ENCODE measurements around the gene CLCN5.

The CLCN5 gene

GRCh38 chrX:49922291-49923241 lies at the start of gene CLCN5:
TSS of gene CLCN5 (plus strand) at chrX:49922596. CDS start at chrX:49925299, 2,703 bp downstream.
- peak; percentile 84 for DNase-seq (ENCODE audit: low read depth)

GRCh38 chrX:49876750-49877149 lies 45.6 kb upstream of the CLCN5 start:
- DNase-seq (ENCODE audit: low read depth): no peak

GRCh38 chrX:49877397-49878101 lies 44.8 kb upstream of the CLCN5 start:
- no peak for DNase-seq (ENCODE audit: low read depth)

- no peak for DNase-seq (ENCODE audit: low read depth)
These were observed 44.1 kb upstream of the CLCN5 start for GRCh38 chrX:49878128-49878833.

- DNase-seq (ENCODE audit: low read depth): peak; percentile 62
These were observed 43.4 kb upstream of the CLCN5 start, which contains the start of gene USP27X for GRCh38 chrX:49878834-49879655. TSS of gene USP27X (plus strand) at chrX:49879484. CDS start at chrX:49880308, 824 bp downstream.

GRCh38 chrX:49879656-49880277 lies 42.6 kb upstream of the CLCN5 start:
- no peak for DNase-seq (ENCODE audit: low read depth)

GRCh38 chrX:49880668-49881067 lies 41.7 kb upstream of the CLCN5 start:
- DNase-seq (ENCODE audit: low read depth): no peak

GRCh38 chrX:49884290-49884862 lies 38.0 kb upstream of the CLCN5 start:
- DNase-seq (ENCODE audit: low read depth): peak; percentile 33

GRCh38 chrX:49892542-49892941 lies 29.9 kb upstream of the CLCN5 start:
- DNase-seq (ENCODE audit: low read depth): no peak

- DNase-seq (ENCODE audit: low read depth): no peak
These were observed 25.4 kb upstream of the CLCN5 start for GRCh38 chrX:49896951-49897350.

GRCh38 chrX:49901048-49901447 lies 21.3 kb upstream of the CLCN5 start:
- no peak for DNase-seq (ENCODE audit: low read depth)

- DNase-seq (ENCODE audit: low read depth): no peak
These were observed 12.1 kb upstream of the CLCN5 start for GRCh38 chrX:49910344-49910743.

GRCh38 chrX:49912086-49912485 lies 10.3 kb upstream of the CLCN5 start:
- DNase-seq (ENCODE audit: low read depth): no peak

GRCh38 chrX:49912861-49913260 lies 9.5 kb upstream of the CLCN5 start:
- no peak for DNase-seq (ENCODE audit: low read depth)

- DNase-seq (ENCODE audit: low read depth): peak; percentile 26
These were observed 6.8 kb upstream of the CLCN5 start for GRCh38 chrX:49915361-49916222.

- peak; percentile 5 for DNase-seq (ENCODE audit: low read depth)
These were observed 2.8 kb upstream of the CLCN5 start for GRCh38 chrX:49919617-49920016.

- no peak for DNase-seq (ENCODE audit: low read depth)
These were observed 1.3 kb upstream of the CLCN5 start for GRCh38 chrX:49921109-49921508.

GRCh38 chrX:49925176-49925575 lies 2.8 kb downstream of the CLCN5 start:
- DNase-seq (ENCODE audit: low read depth): no peak

- DNase-seq (ENCODE audit: low read depth): no peak
These were observed 7.6 kb downstream of the CLCN5 start for GRCh38 chrX:49930039-49930438.

- DNase-seq (ENCODE audit: low read depth): no peak
These were observed 10.4 kb downstream of the CLCN5 start for GRCh38 chrX:49932791-49933190.

Data from stimulated activated CD8-positive, alpha-beta memory T cell treated with anti-CD3 and anti-CD28 coated beads, Interleukin-12 subunit alpha, Interleukin-12 subunit beta, amount 100 ng/mL, for 1 hour (primary cell).